HCT116 (cell line): ENCODE measurements around the gene SIRPG. TPM values are rescaled to one million over a fixed set of nuclear protein-coding genes. Genes with fewer than 3 reads are reported as not detected.

ENCODE experiments used
- ATAC-seq: fragments of 200-7000 bp; cut with Tn5 transposase; 2 replicates; pipeline ENCODE4 v1.9.1; 2020; ENCODE audit warnings: mild to moderate bottlenecking, moderate library complexity
- BruUV-seq: library from RNA; stranded (reverse); fragments of 400-500 nt; replicated peaks from 2 replicates; lab custom pipeline; 2021; lab: Mats Ljungman, UMichigan
- CTCF ChIA-PET: fragments of 300-600 bp; sonication (Branson Sonifier 250); formaldehyde crosslinking; loops from one replicate; lab custom pipeline; 2021; ENCODE audit warnings: antibody characterized with exemption; lab: Charles Lee
- POLR2A ChIA-PET: fragments of 300-600, 350-600 bp; sonication (Branson Sonifier 250); formaldehyde crosslinking; loops from one replicate; lab custom pipeline; 2021; ENCODE audit warnings: antibody characterized with exemption; lab: Charles Lee
- RAD21 ChIA-PET, 2 experiments: fragments of 300-600 bp; sonication (Branson Sonifier 250); formaldehyde crosslinking; loops; one replicate each; lab custom pipeline; 2023; ENCODE audit warnings: low total read pairs in 2 of 2; ENCODE audit not compliant: uncharacterized antibody in 2 of 2, unreplicated experiment in 2 of 2, low non-redundant PET in 1 of 2; lab: Charles Lee
- DNase-seq: peaks from one replicate; pipeline ENCODE4 v3.0.0-alpha.2; 2010; ENCODE audit warnings: low read depth, low spot score
- H2AFZ ChIP-seq: fragments of 200-600 bp; shearing (Covaris generic), sonication (generic); 2 replicates; pipeline ENCODE4 v1.6.1; 2017; ENCODE audit warnings: low read depth, mixed run types, mixed read lengths, antibody characterized with exemption, low read length; ENCODE audit not compliant: poor library complexity, severe bottlenecking
- H3K27ac ChIP-seq: 2 replicates; pipeline ENCODE4 v1.5.1; 2012; ENCODE audit warnings: low read depth, low read length
- H3K27me3 ChIP-seq: fragments of 200-600 bp; sonication (generic); 2 replicates; pipeline ENCODE4 v1.6.1; 2016; ENCODE audit warnings: mixed run types, low read length, mixed read lengths; ENCODE audit not compliant: insufficient read depth
- H3K36me3 ChIP-seq, 2 experiments: fragments of 200-500 bp in 1 of 2; fragments of 200-600 bp in 1 of 2; sonication (Bioruptor generic) in 1 of 2; sonication (generic) in 1 of 2; 2 replicates each; pipeline versions ENCODE4 v1.5.1 to v1.6.1; 2014 to 2016; ENCODE audit warnings: low read length in 2 of 2, inconsistent platforms in 1 of 2, mixed read lengths in 1 of 2, mixed run types in 1 of 2; ENCODE audit not compliant: insufficient read depth in 2 of 2, control insufficient read depth in 1 of 2
- H3K4me1 ChIP-seq, 2 experiments: fragments of 200-600 bp in 1 of 2; sonication (generic) in 1 of 2; 2 replicates each; pipeline versions ENCODE4 v1.5.1 to v1.6.1; 2012 to 2017; ENCODE audit warnings: low read length in 2 of 2, inconsistent platforms in 1 of 2, mild to moderate bottlenecking in 1 of 2, mixed read lengths in 1 of 2, mixed run types in 1 of 2, moderate library complexity in 1 of 2; ENCODE audit not compliant: insufficient read depth in 2 of 2, control insufficient read depth in 1 of 2
- H3K4me2 ChIP-seq: fragments of 200-600 bp; sonication (generic); 2 replicates; pipeline ENCODE4 v1.6.1; 2017; ENCODE audit warnings: mixed run types, low read length, mixed read lengths
- H3K4me3 ChIP-seq, 2 experiments: fragments of 200-600 bp in 1 of 2; sonication (generic) in 1 of 2; replicated peaks in 1 of 2; 2 replicates each; pipeline ENCODE4 v1.5.1; 2011 to 2016; ENCODE audit warnings: low read length in 2 of 2, control low read depth in 1 of 2, low read depth in 1 of 2, mild to moderate bottlenecking in 1 of 2, mixed read lengths in 1 of 2, mixed run types in 1 of 2
- H3K79me2 ChIP-seq: fragments of 200-600 bp; sonication (generic); 2 replicates; pipeline ENCODE4 v1.6.1; 2017; ENCODE audit warnings: mild to moderate bottlenecking, mixed run types, low read length, moderate library complexity, mixed read lengths; ENCODE audit not compliant: insufficient read depth
- H3K9ac ChIP-seq: fragments of 200-600 bp; sonication (generic); 2 replicates; pipeline ENCODE4 v1.6.1; 2016; ENCODE audit warnings: low read length, mixed read lengths
- H3K9me2 ChIP-seq: fragments of 200-600 bp; sonication (generic), shearing (Covaris generic); 2 replicates; pipeline ENCODE4 v1.6.1; 2017; ENCODE audit warnings: mixed run types, mild to moderate bottlenecking, moderate library complexity; ENCODE audit not compliant: insufficient read depth
- H3K9me3 ChIP-seq, 2 experiments: fragments of 200-500 bp in 1 of 2; fragments of 200-600 bp in 1 of 2; sonication (Bioruptor generic) in 1 of 2; sonication (generic) in 1 of 2; 2 replicates each; pipeline ENCODE4 v1.6.1; 2014 to 2017; ENCODE audit warnings: low read length in 2 of 2, mixed read lengths in 2 of 2, inconsistent platforms in 1 of 2, low read depth in 1 of 2, mild to moderate bottlenecking in 1 of 2, mixed run types in 1 of 2, moderate library complexity in 1 of 2; ENCODE audit not compliant: control insufficient read depth in 1 of 2, insufficient read depth in 1 of 2
- H4K20me1 ChIP-seq: fragments of 200-600 bp; sonication (generic), shearing (Covaris generic); 2 replicates; pipeline ENCODE4 v1.6.1; 2017; ENCODE audit warnings: mixed run types, mild to moderate bottlenecking, moderate library complexity; ENCODE audit not compliant: insufficient read depth
- ELF1 ChIP-seq: IDR thresholded peaks from 2 replicates; pipeline ENCODE4 v1.6.1; 2012; ENCODE audit warnings: low read depth, borderline replicate concordance
- FOSL1 ChIP-seq: IDR thresholded peaks from 2 replicates; pipeline ENCODE4 v1.6.1; 2012; ENCODE audit warnings: low read depth
- POLR2AphosphoS5 ChIP-seq: IDR thresholded peaks from 2 replicates; pipeline ENCODE4 v1.6.1; 2011; ENCODE audit warnings: mild to moderate bottlenecking, low read depth, low read length, moderate library complexity
- SP1 ChIP-seq: IDR thresholded peaks from 2 replicates; pipeline ENCODE4 v1.6.1; 2012; ENCODE audit warnings: low read depth
- YY1 ChIP-seq: IDR thresholded peaks from 2 replicates; pipeline ENCODE4 v1.6.1; 2011; ENCODE audit warnings: low read length, low read depth, moderate library complexity, mild to moderate bottlenecking; ENCODE audit not compliant: insufficient replicate concordance; ENCODE audit errors: extremely low read depth
- intact Hi-C: fragments of 100-400 bp; cut with micrococcal nuclease; formaldehyde crosslinking; loops from 2 replicates; pipeline ENCODE4 v1.10.0; 2022
- total RNA-seq: library from RNA; stranded (reverse); gene quantifications from one replicate; pipeline ENCODE4 v1.2.1, GENCODE V29; 2021; ENCODE audit not compliant: unreplicated experiment

Gene SIRPG
- total RNA-seq, 1 experiment from 2014 or later, result not detected

DNA sequence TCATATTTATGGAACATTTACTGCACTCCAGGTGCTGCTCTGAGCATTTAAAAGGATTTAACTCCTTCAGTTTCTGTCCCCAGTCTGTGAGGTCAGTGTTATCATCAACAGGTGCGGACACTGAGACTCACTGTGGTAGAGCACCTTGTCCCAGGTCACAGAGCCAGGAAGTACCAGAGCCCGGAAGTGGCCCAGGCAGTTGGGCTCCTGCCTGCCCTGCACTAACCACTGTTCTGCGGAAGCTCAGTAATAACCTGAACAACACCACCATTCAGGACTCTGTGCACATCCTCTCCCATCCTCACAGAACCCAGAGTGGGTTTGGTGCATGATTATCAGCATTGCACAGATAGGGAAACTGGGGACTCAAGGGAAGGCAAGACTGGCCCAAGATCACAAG lies 16.8 kb upstream of the SIRPG start:
- no peak for TF ChIP-seq POLR2AphosphoS5
- TF ChIP-seq SP1, result no peak
- TF ChIP-seq, all 23 proteins: peak for 0
- Histone ChIP-seq H3K4me2 (no peak overlapping the region), H3K36me3 (no peaks in the 10 kb centered on the region), H3K27ac (no peak overlapping the region), H3K9me3 (no peaks in the 10 kb centered on the region), H3K79me2 (no peaks in the 10 kb centered on the region), H3K4me3 (no peak overlapping the region), H3K27me3 (peaks cover 49% of the 10 kb centered on the region), H3K9ac (no peak overlapping the region), H4K20me1 (no peaks in the 10 kb centered on the region), H3K9me2 (no peaks in the 10 kb centered on the region), H3K4me1 (no peaks in the 10 kb centered on the region), H2AFZ (no peak overlapping the region)
- ChIA-PET POLR2A (no interaction called here), CTCF (no interaction called here), RAD21 (no interaction called here)
- no peak for ATAC-seq
- DNase-seq, result no peak
- intact Hi-C loops, result no loop called here
- BruUV-seq, result no TSS peak

DNA sequence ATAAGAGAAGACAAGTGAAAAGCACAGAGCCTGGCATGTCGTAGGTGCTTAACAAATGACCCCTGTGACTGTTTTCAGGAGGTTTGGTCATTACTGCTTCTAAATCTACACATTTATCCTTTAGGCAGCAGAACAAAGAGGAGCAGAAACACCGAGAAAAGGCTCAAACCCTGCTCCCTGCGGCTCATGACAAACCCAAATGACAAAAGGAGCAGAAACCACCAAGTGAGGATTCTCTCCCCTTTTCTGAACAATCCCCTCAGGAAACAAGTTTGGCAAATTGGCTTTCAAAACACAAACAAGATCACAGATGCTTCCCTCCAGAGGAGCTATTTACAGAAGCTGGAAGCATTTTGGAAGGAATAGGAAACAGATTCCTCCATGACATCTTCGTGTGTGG lies 15.8 kb upstream of the SIRPG start:
- Histone ChIP-seq H3K4me2 (no peak overlapping the region), H3K27ac (no peak overlapping the region), H2AFZ (no peak overlapping the region), H4K20me1 (no peaks in the 10 kb centered on the region), H3K9me3 (no peaks in the 10 kb centered on the region), H3K4me3 (no peak overlapping the region), H3K9me2 (no peaks in the 10 kb centered on the region), H3K9ac (no peak overlapping the region), H3K79me2 (no peaks in the 10 kb centered on the region), H3K27me3 (peaks cover 48% of the 10 kb centered on the region), H3K36me3 (no peaks in the 10 kb centered on the region), H3K4me1 (no peaks in the 10 kb centered on the region)
- intact Hi-C loops, result no loop called here
- ChIA-PET CTCF (no interaction called here), POLR2A (no interaction called here), RAD21 (no interaction called here)
- no peak for ATAC-seq
- no peak for DNase-seq
- no TSS peak for BruUV-seq
- no peak for TF ChIP-seq FOSL1
- TF ChIP-seq YY1, result no peak
- no peak for TF ChIP-seq ELF1
